MCF 10A (cell line): ENCODE measurements around the gene UPF2. TPM values are rescaled to one million over a fixed set of nuclear protein-coding genes. Genes with fewer than 3 reads are reported as not detected.

Experiments used
- BruUV-seq: library from RNA; stranded (reverse); fragments of 400-500 nt; replicated peaks from 2 replicates; lab custom pipeline; 2021; lab: Mats Ljungman, UMichigan
- CTCF ChIA-PET: fragments of 300-600 bp; sonication (Branson Sonifier 250); formaldehyde crosslinking; extraction: SDS; loops from one replicate; lab custom pipeline; 2021; ENCODE audit warnings: antibody characterized with exemption, inconsistent platforms; lab: Yijun Ruan, JAX
- POLR2A ChIA-PET: fragments of 300-600, 350-650 bp; sonication (Branson Sonifier 250); formaldehyde crosslinking; extraction: SDS; loops from one replicate; lab custom pipeline; 2020; ENCODE audit warnings: antibody characterized with exemption, inconsistent platforms; lab: Yijun Ruan, JAX
- DNase-seq: peaks from one replicate; pipeline ENCODE4 v3.0.0-alpha.2; 2018; ENCODE audit not compliant: unreplicated experiment
- H3K27ac Mint-ChIP-seq: one replicate; pipeline ENCODE4 v1.8.0; 2022; ENCODE audit warnings: mild to moderate bottlenecking, low read depth, mixed read lengths; ENCODE audit not compliant: unreplicated experiment
- H3K27me3 Mint-ChIP-seq: one replicate; pipeline ENCODE4 v1.8.0; 2022; ENCODE audit warnings: mixed read lengths; ENCODE audit not compliant: insufficient read depth, unreplicated experiment
- H3K36me3 Mint-ChIP-seq: one replicate; pipeline ENCODE4 v1.8.0; 2022; ENCODE audit warnings: mild to moderate bottlenecking, moderate library complexity, mixed read lengths; ENCODE audit not compliant: insufficient read depth, unreplicated experiment
- H3K4me1 Mint-ChIP-seq: one replicate; pipeline ENCODE4 v1.8.0; 2022; ENCODE audit warnings: mixed read lengths; ENCODE audit not compliant: insufficient read depth, unreplicated experiment
- H3K4me3 Mint-ChIP-seq: one replicate; pipeline ENCODE4 v1.8.0; 2022; ENCODE audit warnings: mild to moderate bottlenecking, moderate library complexity, mixed read lengths; ENCODE audit not compliant: unreplicated experiment
- H3K9me3 Mint-ChIP-seq: one replicate; pipeline ENCODE4 v1.8.0; 2022; ENCODE audit warnings: mixed read lengths; ENCODE audit not compliant: unreplicated experiment
- CTCF ChIP-seq: fragments of 200-600 bp; IDR thresholded peaks from one replicate; pipeline ENCODE4 v1.8.0; 2022; ENCODE audit warnings: antibody characterized with exemption, mild to moderate bottlenecking; ENCODE audit not compliant: unreplicated experiment
- intact Hi-C: fragments of 100-400 bp; cut with micrococcal nuclease; formaldehyde crosslinking; loops from 2 replicates; pipeline ENCODE4 v1.14.1; 2022
- total RNA-seq: library from RNA; stranded (reverse); gene quantifications from 2 replicates; pipeline ENCODE4 v1.2.3, GENCODE V29; 2022

The UPF2 gene
- total RNA-seq, 1 experiment from 2014 or later = 24.7 TPM

DNA sequence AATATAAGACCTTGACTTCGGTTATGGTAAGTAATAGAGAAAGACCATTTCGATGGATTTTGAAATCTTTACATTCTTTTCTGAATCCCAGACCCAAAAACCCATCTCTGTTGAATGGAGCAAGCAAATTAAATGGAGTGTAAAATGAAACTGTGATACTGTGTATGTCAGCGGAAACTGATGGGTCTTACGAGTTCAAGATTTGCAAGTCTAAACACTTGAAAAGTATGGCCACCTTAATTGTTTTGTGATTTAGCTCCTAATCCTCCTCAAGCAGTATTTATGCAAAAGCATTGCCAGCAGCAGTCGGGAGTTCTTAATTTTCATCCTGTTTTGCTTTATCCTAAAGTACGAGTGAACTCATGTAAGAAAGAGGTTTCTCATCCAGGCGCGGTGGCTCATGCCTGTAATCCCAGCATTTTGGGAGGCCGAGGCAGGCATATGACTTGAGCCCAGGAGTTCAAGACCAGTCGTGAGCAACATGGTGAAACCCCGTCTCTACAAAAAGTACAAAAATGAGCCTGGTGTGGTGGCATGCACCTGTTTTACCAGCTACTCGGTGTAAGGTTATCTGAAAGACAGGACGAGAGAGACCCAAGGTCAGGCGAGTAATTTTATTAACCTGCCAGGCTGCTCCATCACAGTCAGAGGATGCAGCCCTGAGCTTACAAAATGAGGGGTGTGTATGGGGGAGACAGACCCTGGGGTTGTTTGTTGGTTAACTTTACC lies 20.3 kb upstream of the UPF2 start:
- ChIA-PET POLR2A (interaction anchor here (1.4 kb wide), 1 partner anchor 20 kb away, joined by 4 read pairs; the partner anchor contains the start of gene UPF2), CTCF (interaction anchor here (0.6 to 0.7 kb wide), 2 partner anchors 33 to 66 kb away, joined by 3 read pairs; no protein-coding TSS in a partner anchor)
- Mint-ChIP-seq H3K9me3 (no peaks in the 10 kb centered on the region), H3K36me3 (no peaks in the 10 kb centered on the region), H3K4me3 (no peak overlapping the region), H3K27me3 (no peaks in the 10 kb centered on the region), H3K27ac (no peak overlapping the region), H3K4me1 (peaks cover 7% of the 10 kb centered on the region)
- intact Hi-C loops = no loop called here
- no peak for DNase-seq
- TF ChIP-seq CTCF = no peak
- BruUV-seq = no TSS peak

GRCh38 chr10:12061124-12061523 lies 18.5 kb upstream of the UPF2 start:
- intact Hi-C loops = no loop called here
- Mint-ChIP-seq H3K36me3 (no peaks in the 10 kb centered on the region), H3K27me3 (no peaks in the 10 kb centered on the region), H3K27ac (no peak overlapping the region), H3K4me1 (no peaks in the 10 kb centered on the region), H3K9me3 (no peaks in the 10 kb centered on the region), H3K4me3 (no peak overlapping the region)
- no peak for DNase-seq
- no TSS peak for BruUV-seq
- no peak for TF ChIP-seq CTCF
- ChIA-PET POLR2A (interaction anchor here (1.3 kb wide), 1 partner anchor 19 kb away, joined by 3 read pairs; no protein-coding TSS in a partner anchor), CTCF (interaction anchor here (0.7 kb wide), 1 partner anchor 12 kb away, joined by 3 read pairs; no protein-coding TSS in a partner anchor)

GRCh38 chr10:12056748-12057147 lies 14.1 kb upstream of the UPF2 start:
- BruUV-seq = no TSS peak
- no peak overlapping the region for H3K27ac Mint-ChIP-seq
- ChIA-PET CTCF (interaction anchor here (0.6 to 1.0 kb wide), 3 partner anchors 10 to 72 kb away, joined by 3 to 4 read pairs (median 4); no protein-coding TSS in a partner anchor), POLR2A (interaction anchor here (1.5 kb wide), 1 partner anchor 14 kb away, joined by 8 read pairs; the partner anchor contains the start of gene UPF2)
- no peaks in the 10 kb centered on the region for H3K4me1 Mint-ChIP-seq
- no peaks in the 10 kb centered on the region for H3K36me3 Mint-ChIP-seq
- H3K27me3 Mint-ChIP-seq = no peaks in the 10 kb centered on the region
- intact Hi-C loops = no loop called here
- no peak overlapping the region for H3K4me3 Mint-ChIP-seq
- no peak for DNase-seq
- no peaks in the 10 kb centered on the region for H3K9me3 Mint-ChIP-seq
- TF ChIP-seq CTCF = no peak

GRCh38 chr10:12055732-12056131 lies 13.1 kb upstream of the UPF2 start:
- no peaks in the 10 kb centered on the region for H3K27me3 Mint-ChIP-seq
- CTCF ChIA-PET = interaction anchor here (0.7 kb wide), 1 partner anchor 9 kb away, joined by 3 read pairs; no protein-coding TSS in a partner anchor
- no peak overlapping the region for H3K4me3 Mint-ChIP-seq
- DNase-seq = no peak
- no peaks in the 10 kb centered on the region for H3K4me1 Mint-ChIP-seq
- intact Hi-C loops = no loop called here
- H3K36me3 Mint-ChIP-seq = no peaks in the 10 kb centered on the region
- no TSS peak for BruUV-seq
- no peak for TF ChIP-seq CTCF
- no peaks in the 10 kb centered on the region for H3K9me3 Mint-ChIP-seq
- no peak overlapping the region for H3K27ac Mint-ChIP-seq
- POLR2A ChIA-PET = interaction anchor here (0.7 to 1.5 kb wide), 4 partner anchors 13 to 15 kb away, joined by 3 to 8 read pairs (median 4); partner anchors contain the start of genes DHTKD1 and UPF2
